GM10266 (cell line): Measurements from ENCODE around the gene CACHD1.

Experiments
- DNase-seq: peaks from one replicate; pipeline ENCODE4 v3.0.0; 2012; ENCODE audit errors: extremely low spot score
- CTCF ChIP-seq: IDR thresholded peaks from 2 replicates; pipeline ENCODE4 v1.5.1; 2012; ENCODE audit warnings: mild to moderate bottlenecking, low read depth; ENCODE audit not compliant: control insufficient read depth, insufficient read depth; ENCODE audit errors: missing control alignments

Gene CACHD1

GRCh38 chr1:64433308-64433707 lies 36.6 kb upstream of the CACHD1 start:
- no peak for TF ChIP-seq CTCF
- no peak for DNase-seq

- no peak for DNase-seq
- no peak for TF ChIP-seq CTCF
Observed at GRCh38 chr1:64433747-64434146, 36.2 kb upstream of the CACHD1 start.

- TF ChIP-seq CTCF, result no peak
- DNase-seq, result no peak
Observed at GRCh38 chr1:64435000-64435399, 34.9 kb upstream of the CACHD1 start.

GRCh38 chr1:64437453-64437852 lies 32.5 kb upstream of the CACHD1 start:
- no peak for TF ChIP-seq CTCF
- no peak for DNase-seq

GRCh38 chr1:64440183-64440826 lies 29.6 kb upstream of the CACHD1 start:
- no peak for TF ChIP-seq CTCF

GRCh38 chr1:64451440-64451839 lies 18.5 kb upstream of the CACHD1 start:
- no peak for DNase-seq
- no peak for TF ChIP-seq CTCF

More at GRCh38 chr1:64440183-64440826, 29.6 kb upstream of the CACHD1 start:
- no peak for DNase-seq

- TF ChIP-seq CTCF, result no peak
Observed at GRCh38 chr1:64453688-64454087, 16.2 kb upstream of the CACHD1 start.

More at GRCh38 chr1:64453688-64454087, 16.2 kb upstream of the CACHD1 start:
- no peak for DNase-seq
